Fibroblast of lung (primary cell): ENCODE measurements around the gene CHD5. TPM values are rescaled to one million over a fixed set of nuclear protein-coding genes. Genes with fewer than 3 reads are reported as not detected.

Source experiments
- DNase-seq, 2 donors: peaks; one replicate each; pipeline versions ENCODE4 v3.0.0 to v3.0.0-alpha.2; 2010; ENCODE audit warnings: low read depth in 2 of 2
- H2AFZ ChIP-seq: 2 replicates; pipeline ENCODE4 v1.5.1; 2012; ENCODE audit warnings: low read length, control low read depth, inconsistent platforms
- H3K27ac ChIP-seq: 2 replicates; pipeline ENCODE4 v1.5.1; 2011; ENCODE audit warnings: low read length, control low read depth; ENCODE audit not compliant: insufficient read depth
- H3K27me3 ChIP-seq: 2 replicates; pipeline ENCODE4 v1.5.1; 2011; ENCODE audit warnings: mild to moderate bottlenecking, low read length; ENCODE audit not compliant: control insufficient read depth, insufficient read depth
- H3K36me3 ChIP-seq: 2 replicates; pipeline ENCODE4 v1.5.1; 2011; ENCODE audit warnings: low read length; ENCODE audit not compliant: control insufficient read depth, insufficient read depth
- H3K4me1 ChIP-seq: 2 replicates; pipeline ENCODE4 v1.5.1; 2011; ENCODE audit warnings: low read length; ENCODE audit not compliant: control insufficient read depth, insufficient read depth; ENCODE audit errors: extremely low read depth
- H3K4me2 ChIP-seq: 2 replicates; pipeline ENCODE4 v1.5.1; 2011; ENCODE audit warnings: low read length, control low read depth; ENCODE audit not compliant: insufficient read depth; ENCODE audit errors: extremely low read depth
- H3K4me3 ChIP-seq, 4 experiments: fragments of 200-600 bp in 1 of 4; sonication (generic) in 1 of 4; replicated peaks in 1 of 4; 2 replicates each; pipeline ENCODE4 v1.5.1; 2011 to 2016; ENCODE audit warnings: low read length in 4 of 4, low read depth in 3 of 4, mild to moderate bottlenecking in 3 of 4, control low read depth in 2 of 4, inconsistent platforms in 1 of 4, mixed read lengths in 1 of 4; ENCODE audit not compliant: insufficient read depth in 1 of 4; ENCODE audit errors: control extremely low read depth in 1 of 4
- H3K79me2 ChIP-seq: 2 replicates; pipeline ENCODE4 v1.5.1; 2012; ENCODE audit warnings: mild to moderate bottlenecking, low read length, inconsistent platforms; ENCODE audit not compliant: control insufficient read depth, insufficient read depth
- H3K9ac ChIP-seq: 2 replicates; pipeline ENCODE4 v1.5.1; 2011; ENCODE audit warnings: mild to moderate bottlenecking, low read length, control low read depth; ENCODE audit not compliant: insufficient read depth
- H3K9me3 ChIP-seq: 2 replicates; pipeline ENCODE4 v1.5.1; 2012; ENCODE audit warnings: low read depth, low read length; ENCODE audit not compliant: control insufficient read depth, insufficient read depth
- H4K20me1 ChIP-seq: 2 replicates; pipeline ENCODE4 v1.5.1; 2011; ENCODE audit warnings: low read length; ENCODE audit not compliant: control insufficient read depth, insufficient read depth; ENCODE audit errors: extremely low read depth
- CTCF ChIP-seq, 2 donors: IDR thresholded peaks in 1 of 2; conservative IDR thresholded peaks in 1 of 2; 1 replicate in 1 of 2; 2 replicates in 1 of 2; pipeline ENCODE4 v1.5.1; 2011 to 2012; ENCODE audit warnings: low read length in 2 of 2, control low read depth in 1 of 2, inconsistent platforms in 1 of 2, low read depth in 1 of 2, mild to moderate bottlenecking in 1 of 2
- EZH2 ChIP-seq: IDR thresholded peaks from 2 replicates; pipeline ENCODE4 v1.5.1; 2012; ENCODE audit warnings: low read length, control low read depth, mild to moderate bottlenecking; ENCODE audit errors: missing control alignments
- polyA plus RNA-seq, 2 donors: library from polyadenylated mRNA; depleted of rRNA in 1 of 2; stranded (reverse) in 1 of 2; unstranded in 1 of 2; fragments of >200 nt; gene quantifications; 2 replicates each; pipeline ENCODE4 v1.2.1, GENCODE V29; 2011 to 2012; ENCODE audit warnings: missing spikeins in 1 of 2
- total RNA-seq: library from RNA; depleted of rRNA; stranded (reverse); fragments of >200 nt; gene quantifications from 2 replicates; pipeline ENCODE4 v1.2.1, GENCODE V29; 2014

Gene CHD5
- total and polyA plus RNA-seq, 2 donors (not counting 1 experiment from before 2014, with no cell fraction given) = under 0.01 to 0.01 TPM

- H3K4me1 ChIP-seq = no peaks in the 10 kb centered on the region
- no peak overlapping the region for H3K27ac ChIP-seq
- no peak for TF ChIP-seq EZH2
- TF ChIP-seq CTCF (conservative IDR thresholded peaks at IDR 0.05 in 1 of 2, IDR thresholded peaks at IDR 0.05 in 1 of 2; ENCODE audit: low read depth in 1 of 2, low read length in 2 of 2) = no peak
- H3K9me3 ChIP-seq = no peaks in the 10 kb centered on the region
- peaks cover 30% of the 10 kb centered on the region for H3K27me3 ChIP-seq
- H4K20me1 ChIP-seq = no peaks in the 10 kb centered on the region
- no peak overlapping the region for H3K4me3 ChIP-seq
- H3K4me2 ChIP-seq = no peak overlapping the region
- H3K79me2 ChIP-seq = no peaks in the 10 kb centered on the region
- DNase-seq = no peak
- no peak overlapping the region for H3K9ac ChIP-seq
- no peak overlapping the region for H2AFZ ChIP-seq
- H3K36me3 ChIP-seq = no peaks in the 10 kb centered on the region
Measured at GRCh38 chr1:6177681-6178380, 2.3 kb downstream of the CHD5 start.

DNA sequence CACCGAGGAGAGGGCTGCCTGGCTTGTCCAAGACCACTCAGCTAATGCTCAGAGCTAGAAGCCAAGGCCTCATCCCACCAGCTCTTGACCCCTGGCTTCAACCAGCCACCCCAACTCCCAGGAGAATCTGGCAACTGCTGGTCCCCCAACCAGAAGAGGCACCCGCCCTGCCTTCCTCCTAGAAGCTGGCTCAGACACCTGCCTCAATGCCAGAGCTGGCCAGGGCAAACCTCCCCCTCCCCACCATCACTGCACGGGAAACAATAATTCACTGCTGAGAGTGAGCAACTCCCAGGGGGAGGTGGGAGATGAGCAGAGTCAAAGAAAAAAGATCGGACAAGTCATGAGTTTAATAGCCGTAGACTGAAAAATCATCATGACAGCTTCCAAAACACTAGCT is 3.3 kb downstream of the CHD5 start:
- no peaks in the 10 kb centered on the region for H3K36me3 ChIP-seq
- no peak overlapping the region for H3K4me3 ChIP-seq
- H4K20me1 ChIP-seq = no peaks in the 10 kb centered on the region
- no peak overlapping the region for H3K27ac ChIP-seq
- TF ChIP-seq CTCF (conservative IDR thresholded peaks at IDR 0.05 in 1 of 2, IDR thresholded peaks at IDR 0.05 in 1 of 2; ENCODE audit: low read depth in 1 of 2, low read length in 2 of 2) = no peak
- no peak for TF ChIP-seq EZH2
- H3K27me3 ChIP-seq = peaks cover 30% of the 10 kb centered on the region
- H2AFZ ChIP-seq = no peak overlapping the region
- H3K4me1 ChIP-seq = no peaks in the 10 kb centered on the region
- no peaks in the 10 kb centered on the region for H3K9me3 ChIP-seq
- no peak for DNase-seq
- H3K4me2 ChIP-seq = no peak overlapping the region
- no peak overlapping the region for H3K9ac ChIP-seq
- no peaks in the 10 kb centered on the region for H3K79me2 ChIP-seq

DNA sequence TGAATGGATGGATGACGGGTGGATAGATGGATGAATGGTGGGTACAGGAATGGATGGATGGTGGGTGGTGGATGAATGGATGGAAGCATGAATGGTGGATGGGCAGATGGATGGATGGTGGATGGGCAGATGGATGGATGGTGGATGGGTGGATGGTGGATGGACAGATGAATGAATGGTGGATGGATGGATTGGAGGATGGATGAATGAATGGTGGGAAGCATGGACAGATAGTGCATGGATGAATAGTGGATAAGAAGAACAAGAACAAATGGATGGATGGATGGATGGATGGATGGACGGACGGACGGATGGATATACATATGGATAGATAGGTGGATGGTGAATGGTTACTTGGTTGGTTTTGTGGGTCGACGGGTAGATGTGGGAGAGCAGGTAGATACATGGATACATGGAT is 4.7 kb downstream of the CHD5 start:
- H3K9me3 ChIP-seq = no peaks in the 10 kb centered on the region
- no peaks in the 10 kb centered on the region for H4K20me1 ChIP-seq
- H3K4me3 ChIP-seq = no peak overlapping the region
- no peak overlapping the region for H3K9ac ChIP-seq
- H3K27ac ChIP-seq = no peak overlapping the region
- no peaks in the 10 kb centered on the region for H3K36me3 ChIP-seq
- TF ChIP-seq EZH2 (no peak), CTCF (conservative IDR thresholded peaks at IDR 0.05 in 1 of 2, IDR thresholded peaks at IDR 0.05 in 1 of 2; ENCODE audit: low read depth in 1 of 2, low read length in 2 of 2) (no peak)
- no peak overlapping the region for H2AFZ ChIP-seq
- no peak for DNase-seq
- no peaks in the 10 kb centered on the region for H3K4me1 ChIP-seq
- no peaks in the 10 kb centered on the region for H3K79me2 ChIP-seq
- H3K4me2 ChIP-seq = no peak overlapping the region
- H3K27me3 ChIP-seq = peaks cover 24% of the 10 kb centered on the region
